H1 (cell line): ENCODE data around the gene MYL5. TPM values are rescaled to one million over a fixed set of nuclear protein-coding genes. Genes with fewer than 3 reads are reported as not detected.

ENCODE experiments used
- TBP ChIP-seq: IDR thresholded peaks from 2 replicates; pipeline ENCODE4 v1.6.1; 2011; ENCODE audit warnings: low read depth, low read length, improper control_type of control experiment
- polyA plus RNA-seq, 7 experiments: library from polyadenylated mRNA; depleted of rRNA in 3 of 7; stranded (reverse) in 5 of 7; unstranded in 2 of 7; fragments of >200 nt in 5 of 7; fragments of 200-250 nt in 2 of 7; gene quantifications; 1 replicate in 5 of 7; 2 replicates in 1 of 7; 4 replicates in 1 of 7; pipeline versions ENCODE4 v1.2.1 to v1.2.3, GENCODE V29; 2011 to 2013; ENCODE audit warnings: missing spikeins in 2 of 7, mixed read lengths in 2 of 7
- total RNA-seq: library from RNA; stranded (reverse); fragmentation: NEBNext Ultra II Directional; extraction: Animal tissue kit (Norgen Biotek cat#: 25700); gene quantifications from 2 replicates; pipeline ENCODE4 v1.2.1, GENCODE V29; 2021

Gene MYL5
- total and polyA plus RNA-seq, 2 of the 8 experiments (the other 6 are each of a cell fraction or from before 2014, with no cell fraction given): 5.7 to 6.8 TPM

- no peak for TF ChIP-seq TBP
These were observed 47.2 kb downstream of the MYL5 start (continued) for GRCh38 chr4:721261-722168.
